Mucosa of rectum (tissue), 2 donors: Measurements from ENCODE around the gene NETO1.

Experiments
- H3K27ac ChIP-seq, 2 donors: one replicate each; pipeline ENCODE4 v1.7.0; 2013; ENCODE audit warnings: inconsistent platforms in 2 of 2, low read depth in 2 of 2, low read length in 2 of 2
- H3K27me3 ChIP-seq, 2 donors: one replicate each; pipeline ENCODE4 v1.7.0; 2013; ENCODE audit warnings: low read length in 2 of 2; ENCODE audit not compliant: control insufficient read depth in 2 of 2, insufficient read depth in 2 of 2
- H3K36me3 ChIP-seq, 2 donors: one replicate each; pipeline ENCODE4 v1.7.0; 2013; ENCODE audit warnings: low read length in 2 of 2; ENCODE audit not compliant: control insufficient read depth in 2 of 2, insufficient read depth in 2 of 2
- H3K4me1 ChIP-seq, 2 donors: one replicate each; pipeline ENCODE4 v1.7.0; 2013; ENCODE audit warnings: low read length in 2 of 2, mild to moderate bottlenecking in 1 of 2; ENCODE audit not compliant: control insufficient read depth in 2 of 2, insufficient read depth in 2 of 2
- H3K4me3 ChIP-seq, 2 donors: one replicate each; pipeline ENCODE4 v1.7.0; 2013; ENCODE audit warnings: low read length in 2 of 2
- H3K9ac ChIP-seq, 2 donors: one replicate each; pipeline ENCODE4 v1.7.0; 2013; ENCODE audit warnings: low read length in 2 of 2, low read depth in 1 of 2, mild to moderate bottlenecking in 1 of 2
- H3K9me3 ChIP-seq, 2 donors: one replicate each; pipeline ENCODE4 v1.7.0; 2013; ENCODE audit warnings: low read length in 2 of 2; ENCODE audit not compliant: control insufficient read depth in 2 of 2
- donor health status: healthy.
- donor health status: Normal muscosa, but diverticular disease.

Gene NETO1

DNA sequence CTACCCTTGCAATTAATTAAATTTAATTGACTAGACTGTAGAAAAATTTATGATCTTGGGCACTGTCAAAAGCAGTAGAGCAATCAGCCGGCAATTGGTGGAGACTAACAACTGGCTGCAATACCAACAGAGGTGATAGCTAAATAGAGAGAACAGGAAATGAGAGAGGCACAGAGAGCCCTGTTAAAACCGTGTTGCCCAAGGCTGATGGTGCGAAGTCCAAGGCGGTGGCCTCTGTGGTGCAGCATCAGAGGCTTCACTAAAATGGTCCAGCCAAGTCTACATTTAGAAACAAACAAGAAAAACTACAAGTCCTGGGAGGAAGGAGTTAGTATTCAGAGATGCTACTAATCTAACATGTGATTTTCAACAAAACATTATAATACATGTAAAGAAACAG lies 115.6 kb downstream of the NETO1 start:
- Histone ChIP-seq H3K9me3 (no peaks in the 10 kb centered on the region), H3K27me3 (no peaks in the 10 kb centered on the region), H3K9ac (no peak overlapping the region), H3K4me1 (no peaks in the 10 kb centered on the region), H3K36me3 (no peaks in the 10 kb centered on the region), H3K4me3 (no peak overlapping the region), H3K27ac (no peak overlapping the region)

DNA sequence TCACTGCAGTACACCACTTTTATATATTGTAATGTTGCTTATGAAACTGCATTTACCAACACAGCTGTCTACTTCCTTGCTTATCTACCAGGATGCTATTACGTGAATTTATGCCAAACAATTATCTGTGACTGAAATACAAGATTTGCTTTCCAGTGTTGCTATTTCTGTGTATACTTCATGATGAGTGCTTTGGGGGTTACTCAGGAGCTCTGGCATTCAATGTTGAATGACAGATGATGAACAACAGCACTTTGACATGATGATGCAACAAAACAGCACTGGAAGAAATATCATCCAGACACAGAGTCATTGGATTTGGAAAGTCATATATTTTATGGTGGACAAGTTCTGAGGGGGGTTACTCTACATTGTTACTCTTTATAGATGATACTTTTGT lies 125.8 kb downstream of the NETO1 start:
- Histone ChIP-seq H3K4me1 (no peaks in the 10 kb centered on the region), H3K9me3 (no peaks in the 10 kb centered on the region), H3K27ac (no peak overlapping the region), H3K9ac (no peak overlapping the region), H3K4me3 (no peak overlapping the region), H3K27me3 (no peaks in the 10 kb centered on the region), H3K36me3 (no peaks in the 10 kb centered on the region)

DNA sequence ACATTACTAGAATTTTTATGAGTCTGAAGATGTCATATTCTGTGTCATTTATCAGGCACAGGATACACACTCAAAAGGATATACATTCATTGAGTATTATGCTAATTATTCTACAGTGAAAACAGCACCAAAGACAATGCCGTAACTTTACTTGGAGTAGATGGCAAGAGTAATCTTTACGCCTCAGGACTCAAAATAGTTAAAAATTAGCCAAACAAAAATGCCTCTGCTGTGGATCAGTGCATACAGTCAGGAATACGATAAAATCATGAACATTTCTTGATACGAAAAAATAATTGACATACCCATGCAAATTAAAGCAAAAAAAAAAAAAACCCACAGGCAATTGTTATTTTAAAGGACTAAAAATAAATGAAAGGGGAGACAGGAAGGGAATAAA lies 129.7 kb downstream of the NETO1 start:
- Histone ChIP-seq H3K9me3 (no peaks in the 10 kb centered on the region), H3K9ac (no peak overlapping the region), H3K27me3 (no peaks in the 10 kb centered on the region), H3K36me3 (no peaks in the 10 kb centered on the region), H3K4me3 (no peak overlapping the region), H3K4me1 (no peaks in the 10 kb centered on the region), H3K27ac (no peak overlapping the region)

DNA sequence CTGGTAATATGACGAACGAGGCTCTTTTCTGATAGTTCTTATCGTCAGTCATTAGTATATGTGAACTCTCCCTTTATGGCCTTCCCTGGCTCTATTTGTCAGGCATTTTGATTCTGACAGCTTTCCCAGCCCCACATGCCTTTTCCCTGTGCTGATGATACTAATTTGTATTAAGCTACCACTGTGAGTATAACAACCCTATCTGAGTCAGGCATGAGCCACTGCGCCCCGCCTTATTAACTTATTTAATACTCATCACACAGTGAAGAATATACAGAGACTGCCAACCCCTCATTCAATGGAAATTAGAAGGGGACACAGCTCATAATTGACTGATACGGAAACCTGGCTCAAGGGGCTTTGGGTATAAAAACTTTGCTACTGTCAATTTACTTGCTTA lies 140.0 kb downstream of the NETO1 start:
- H3K27me3 ChIP-seq: no peaks in the 10 kb centered on the region
- no peak overlapping the region for H3K27ac ChIP-seq
- no peaks in the 10 kb centered on the region for H3K4me1 ChIP-seq
- H3K4me3 ChIP-seq: no peak overlapping the region
- no peak overlapping the region for H3K9ac ChIP-seq
- H3K9me3 ChIP-seq: no peaks in the 10 kb centered on the region
- H3K36me3 ChIP-seq: no peaks in the 10 kb centered on the region

DNA sequence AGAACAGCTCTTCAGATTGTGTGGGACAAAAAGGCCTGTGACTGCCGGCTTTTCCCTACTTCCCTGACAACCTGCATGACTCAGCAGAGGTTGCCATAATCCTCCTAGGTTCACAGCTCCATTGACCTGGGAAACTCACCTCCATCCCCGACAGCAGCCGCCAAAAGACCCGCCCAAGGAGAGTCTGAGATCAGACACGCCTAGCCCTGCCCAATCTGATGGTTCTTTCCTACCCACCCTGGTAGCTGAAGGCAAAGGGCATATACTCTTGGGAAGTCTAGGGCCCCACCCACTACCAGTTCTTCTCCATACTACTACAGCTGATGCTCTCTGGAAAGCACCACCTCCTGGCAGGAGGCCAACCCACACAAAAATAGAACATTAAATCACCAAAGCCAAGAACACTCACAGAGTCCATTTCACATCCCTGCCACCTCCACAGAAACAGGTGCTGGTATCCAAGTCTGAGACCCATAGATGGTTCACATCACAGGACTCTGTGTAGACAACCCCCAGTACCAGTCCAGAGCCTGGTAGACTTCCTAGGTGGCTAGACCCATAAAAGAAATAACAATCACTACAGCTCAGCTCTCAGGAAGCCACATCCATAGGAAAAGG lies 140.6 kb downstream of the NETO1 start:
- no peaks in the 10 kb centered on the region for H3K9me3 ChIP-seq
- H3K36me3 ChIP-seq: no peaks in the 10 kb centered on the region
- no peak overlapping the region for H3K9ac ChIP-seq
- H3K27me3 ChIP-seq: no peaks in the 10 kb centered on the region
- no peak overlapping the region for H3K27ac ChIP-seq
- H3K4me3 ChIP-seq: no peak overlapping the region
- no peaks in the 10 kb centered on the region for H3K4me1 ChIP-seq

DNA sequence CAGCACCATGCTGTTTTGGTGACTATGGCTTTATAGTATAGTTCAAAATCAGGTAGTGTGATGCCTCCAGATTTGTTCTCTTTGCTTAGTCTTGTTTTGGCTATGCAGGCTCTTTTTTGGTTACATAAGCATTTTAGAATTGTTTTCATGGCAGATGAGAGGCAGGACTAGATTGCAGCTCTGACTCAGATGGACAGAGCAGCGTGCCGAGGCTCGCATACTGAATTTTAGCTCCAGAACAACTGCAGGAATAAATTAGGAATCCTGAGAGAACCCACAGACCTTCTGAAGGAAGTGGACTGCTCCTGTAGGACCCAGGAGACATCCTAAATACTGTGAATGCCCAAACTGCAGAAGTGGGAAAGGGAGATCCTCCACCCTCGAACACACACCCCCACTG lies 141.6 kb downstream of the NETO1 start:
- Histone ChIP-seq H3K27me3 (no peaks in the 10 kb centered on the region), H3K4me1 (no peaks in the 10 kb centered on the region), H3K27ac (no peak overlapping the region), H3K36me3 (no peaks in the 10 kb centered on the region), H3K9me3 (no peaks in the 10 kb centered on the region), H3K9ac (no peak overlapping the region), H3K4me3 (no peak overlapping the region)

DNA sequence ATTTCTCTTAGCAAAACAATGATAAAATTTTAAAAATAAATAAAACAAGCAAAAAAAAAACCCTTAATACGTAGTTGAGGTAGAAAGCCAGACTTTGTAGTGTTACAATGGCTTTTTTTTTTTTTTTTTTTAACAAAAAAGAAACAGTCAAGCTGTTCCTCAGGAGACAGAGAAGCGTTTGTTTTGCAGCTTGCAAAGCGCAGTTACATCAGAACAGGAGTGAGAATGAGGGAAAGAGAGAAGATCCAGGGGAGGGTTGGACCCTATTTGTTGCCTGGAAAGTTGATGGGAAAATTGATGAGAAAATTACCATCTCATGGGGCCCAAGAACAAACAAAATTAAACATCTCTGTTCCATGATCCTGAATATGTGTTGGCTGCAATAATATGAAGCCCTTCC lies 146.5 kb downstream of the NETO1 start:
- Histone ChIP-seq H3K27ac (no peak overlapping the region), H3K4me3 (no peak overlapping the region), H3K9ac (no peak overlapping the region), H3K9me3 (no peaks in the 10 kb centered on the region), H3K4me1 (no peaks in the 10 kb centered on the region), H3K27me3 (no peaks in the 10 kb centered on the region), H3K36me3 (no peaks in the 10 kb centered on the region)

DNA sequence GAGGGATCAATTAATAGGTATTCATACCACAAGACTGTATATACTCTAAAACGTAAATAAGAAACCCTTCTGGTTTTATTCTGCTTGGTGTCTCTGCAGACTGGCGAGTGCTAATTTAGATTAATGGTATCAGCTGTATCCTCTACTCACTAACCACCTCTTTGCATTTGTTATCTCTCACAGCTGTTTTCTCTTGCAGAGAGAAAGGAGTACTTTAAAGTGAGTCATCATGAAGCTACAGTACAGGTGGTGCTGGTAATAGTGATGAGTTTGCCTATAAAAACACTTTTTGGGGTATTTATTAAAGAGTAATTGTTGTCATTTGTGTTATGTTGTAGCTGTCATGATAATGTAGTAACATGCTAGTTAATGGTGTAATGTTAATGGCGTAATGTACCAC lies 147.7 kb downstream of the NETO1 start:
- Histone ChIP-seq H3K27me3 (no peaks in the 10 kb centered on the region), H3K4me3 (no peak overlapping the region), H3K9ac (no peak overlapping the region), H3K36me3 (no peaks in the 10 kb centered on the region), H3K27ac (no peak overlapping the region), H3K4me1 (no peaks in the 10 kb centered on the region), H3K9me3 (no peaks in the 10 kb centered on the region)

DNA sequence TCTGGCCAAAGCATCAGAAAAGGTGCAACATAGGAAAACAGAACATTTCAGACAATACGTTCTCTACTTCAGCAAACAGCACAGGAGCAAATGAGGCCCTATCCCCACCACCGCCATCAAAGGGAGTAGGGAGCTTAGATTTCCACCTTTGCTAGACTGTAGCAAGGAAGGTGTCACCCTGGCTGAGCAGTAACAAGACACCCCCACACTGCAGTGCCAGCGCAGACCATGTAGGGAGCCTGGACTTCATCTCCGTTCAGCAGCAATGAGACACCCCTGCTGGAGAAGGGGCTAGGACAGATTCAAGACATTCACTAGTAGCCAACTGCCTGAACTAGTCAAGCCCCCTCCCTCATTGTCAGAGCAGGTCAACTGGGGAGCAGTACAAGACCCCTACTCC lies 163.6 kb downstream of the NETO1 start:
- Histone ChIP-seq H3K36me3 (no peaks in the 10 kb centered on the region), H3K27me3 (no peaks in the 10 kb centered on the region)

DNA sequence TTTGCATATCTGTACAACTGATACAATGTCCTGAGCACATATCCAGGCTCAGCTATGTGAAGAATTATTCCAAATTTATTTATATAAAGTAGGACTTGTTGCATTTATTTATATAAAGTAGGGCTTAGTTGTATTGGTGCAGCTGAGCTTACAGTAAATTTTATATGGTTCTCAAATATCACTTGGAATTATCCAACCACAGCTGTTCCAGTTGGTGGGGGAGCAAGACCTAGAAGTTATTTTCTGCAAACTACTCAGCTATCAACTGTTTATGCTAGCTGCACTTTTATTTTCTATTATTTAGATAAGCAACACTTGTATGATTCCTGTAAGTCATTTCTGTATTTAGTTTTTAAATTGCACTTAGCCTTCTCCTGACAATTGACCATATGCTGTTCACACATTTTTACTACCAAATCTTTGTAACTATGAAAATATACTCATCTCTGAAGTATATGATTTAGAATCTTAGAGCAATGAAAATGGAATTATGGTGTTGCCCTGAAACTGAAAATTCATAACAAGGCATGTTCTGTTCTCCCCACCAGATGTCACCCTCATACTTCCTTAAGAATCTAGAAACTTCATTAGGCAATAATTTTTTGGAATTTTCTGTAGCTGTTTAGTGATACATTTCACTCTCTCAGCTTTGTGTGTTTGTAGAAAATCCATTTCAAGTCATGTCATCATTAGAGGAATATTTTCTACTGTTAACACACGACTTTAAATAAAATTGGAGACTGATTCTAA lies 166.7 kb downstream of the NETO1 start:
- Histone ChIP-seq H3K4me1 (no peaks in the 10 kb centered on the region), H3K9ac (no peak overlapping the region), H3K36me3 (no peaks in the 10 kb centered on the region), H3K27me3 (no peaks in the 10 kb centered on the region), H3K9me3 (no peaks in the 10 kb centered on the region), H3K27ac (no peak overlapping the region), H3K4me3 (no peak overlapping the region)

More for the DNA sequence above, 163.6 kb downstream of the NETO1 start:
- Histone ChIP-seq H3K4me3 (no peak overlapping the region), H3K27ac (no peak overlapping the region), H3K9ac (no peak overlapping the region), H3K9me3 (no peaks in the 10 kb centered on the region), H3K4me1 (no peaks in the 10 kb centered on the region)
